ENCODE measurements around the gene TRMT61B.

Gene TRMT61B

DNA sequence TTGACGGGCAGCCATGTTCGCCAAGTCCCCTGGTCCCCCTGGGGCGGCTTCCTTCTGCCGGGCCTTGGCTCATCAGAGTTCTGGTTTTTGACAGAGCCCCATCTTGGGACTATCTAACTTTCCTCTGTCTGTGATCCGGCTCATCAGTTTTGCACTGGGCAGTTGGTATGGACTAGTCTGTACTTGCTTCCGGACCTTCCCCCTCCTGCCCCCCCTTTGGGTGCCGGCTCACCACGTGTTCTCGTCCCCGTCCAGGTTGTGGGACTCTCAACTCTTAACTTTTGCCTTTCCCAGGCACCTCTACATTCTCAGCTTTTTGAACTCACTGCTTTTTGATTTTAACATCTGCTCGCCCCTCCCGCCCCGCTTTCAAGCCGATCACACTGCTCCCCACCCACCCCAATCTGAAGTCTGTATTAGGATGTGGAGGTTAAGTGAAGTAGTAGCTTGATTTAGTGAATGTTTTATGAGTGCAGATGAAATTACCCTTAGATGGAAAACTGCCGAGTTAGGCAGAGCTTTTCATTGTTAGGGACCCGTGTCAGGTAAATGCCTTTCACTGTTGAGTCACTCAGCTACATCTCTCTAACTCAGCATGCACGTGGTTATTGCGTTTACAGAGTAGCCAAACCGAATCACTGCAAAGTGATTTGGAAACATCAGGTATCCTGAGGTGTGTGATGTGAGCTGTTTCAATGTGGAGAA, 25.2 kb upstream of the TRMT61B start:
- TF ChIP-seq CTCF (IDR thresholded peaks at IDR 0.05; ENCODE audit: borderline replicate concordance, insufficient read depth, low read depth, low read length) = no peak
- H3K4me3 ChIP-seq (ENCODE audit: low read depth, low read length) = peak overlapping the region; percentile 90

DNA sequence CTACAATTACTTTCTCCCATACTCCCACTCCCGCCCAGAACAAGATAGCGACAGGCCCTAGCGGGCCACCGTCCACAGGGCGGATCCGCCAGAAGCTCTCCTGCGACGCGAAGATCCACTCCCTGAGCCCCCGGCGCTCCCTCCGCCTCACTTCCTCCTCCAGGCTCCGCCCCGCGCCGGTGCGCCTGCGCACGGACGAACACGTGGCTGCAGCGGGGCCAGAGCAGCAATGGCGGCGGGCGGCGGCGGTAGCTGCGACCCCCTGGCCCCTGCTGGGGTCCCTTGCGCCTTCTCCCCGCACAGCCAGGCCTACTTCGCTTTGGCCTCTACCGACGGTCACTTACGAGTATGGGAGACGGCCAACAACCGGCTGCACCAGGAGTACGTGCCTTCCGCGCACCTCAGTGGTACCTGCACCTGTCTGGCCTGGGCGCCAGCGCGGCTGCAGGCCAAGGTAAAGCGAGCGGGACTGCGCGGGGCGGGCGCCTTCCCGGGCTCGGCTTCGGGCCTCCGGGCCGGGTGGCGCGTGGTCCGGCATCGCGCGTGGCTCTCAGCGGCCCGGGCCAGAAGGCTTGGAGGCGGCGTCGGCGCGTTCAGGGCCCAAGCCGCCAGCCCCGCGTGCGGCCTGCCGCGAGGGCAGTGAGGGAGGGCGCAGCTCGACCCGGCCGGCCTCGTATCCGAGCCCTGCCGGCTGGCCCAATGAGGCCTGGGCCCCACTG, 24.5 kb upstream of the TRMT61B start, which contains the start of gene WDR43:
WDR43 (plus strand) TSS at position 198 of the 719 bp plus-strand sequence; CDS start at position 230, 32 bp downstream.
- TF ChIP-seq CTCF (IDR thresholded peaks at IDR 0.05; ENCODE audit: borderline replicate concordance, insufficient read depth, low read depth, low read length) = no peak
- peak within 1 kb of the TSS; percentile 90 for H3K4me3 ChIP-seq (ENCODE audit: low read depth, low read length)

DNA sequence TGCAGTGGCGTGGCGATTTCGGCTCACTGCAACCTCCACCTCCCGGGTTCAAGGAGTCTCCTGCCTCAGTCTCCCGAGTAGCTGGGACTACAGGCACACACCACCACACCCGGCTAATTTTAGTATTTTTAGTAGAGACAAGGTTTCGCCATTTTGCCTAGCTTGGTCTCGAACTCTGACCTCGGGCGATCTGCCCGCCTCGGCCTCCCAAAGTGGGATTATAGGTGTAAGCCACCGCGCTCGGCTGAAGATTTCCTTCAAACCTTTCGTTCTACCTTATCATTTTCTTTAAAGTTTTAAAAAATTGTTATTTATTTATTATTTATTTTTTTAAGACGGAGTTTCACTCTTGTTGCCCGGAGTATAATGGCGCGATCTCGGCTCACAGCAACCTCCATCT, 23.4 kb upstream of the TRMT61B start:
- no peak overlapping the region for H3K4me3 ChIP-seq (ENCODE audit: low read depth, low read length)

DNA sequence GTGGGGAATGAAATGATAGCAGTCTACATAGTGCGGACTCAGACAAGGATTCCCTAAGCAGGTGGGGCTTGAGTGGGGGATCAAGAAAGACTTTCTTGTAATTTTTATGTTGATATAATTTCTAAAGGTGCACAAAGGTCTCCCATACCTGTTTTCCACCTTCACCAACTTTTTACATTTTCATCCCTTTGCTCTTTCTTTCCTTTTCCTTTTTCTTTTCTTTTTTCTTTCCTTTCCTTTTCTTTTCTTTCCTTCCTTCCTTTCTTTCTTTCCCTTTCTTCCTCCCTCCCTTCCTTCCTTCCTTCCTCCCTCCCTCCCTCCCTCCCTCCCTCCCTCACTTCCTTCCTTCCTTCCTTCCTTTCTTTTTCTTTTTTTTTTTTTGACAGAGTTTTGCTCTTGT, 10.1 kb upstream of the TRMT61B start:
- no peak for TF ChIP-seq CTCF (IDR thresholded peaks at IDR 0.05; ENCODE audit: borderline replicate concordance, insufficient read depth, low read depth, low read length)

More for the DNA sequence above, 23.4 kb upstream of the TRMT61B start:
- TF ChIP-seq CTCF (IDR thresholded peaks at IDR 0.05; ENCODE audit: borderline replicate concordance, insufficient read depth, low read depth, low read length) = no peak

GRCh38 chr2:28871620-28872019, 1.5 kb upstream of the TRMT61B start:
- no peak for TF ChIP-seq CTCF (IDR thresholded peaks at IDR 0.05; ENCODE audit: borderline replicate concordance, insufficient read depth, low read depth, low read length)
- H3K4me3 ChIP-seq (ENCODE audit: low read depth, low read length) = no peak overlapping the region

More for the DNA sequence above, 10.1 kb upstream of the TRMT61B start:
- H3K4me3 ChIP-seq (ENCODE audit: low read depth, low read length) = no peak overlapping the region

DNA sequence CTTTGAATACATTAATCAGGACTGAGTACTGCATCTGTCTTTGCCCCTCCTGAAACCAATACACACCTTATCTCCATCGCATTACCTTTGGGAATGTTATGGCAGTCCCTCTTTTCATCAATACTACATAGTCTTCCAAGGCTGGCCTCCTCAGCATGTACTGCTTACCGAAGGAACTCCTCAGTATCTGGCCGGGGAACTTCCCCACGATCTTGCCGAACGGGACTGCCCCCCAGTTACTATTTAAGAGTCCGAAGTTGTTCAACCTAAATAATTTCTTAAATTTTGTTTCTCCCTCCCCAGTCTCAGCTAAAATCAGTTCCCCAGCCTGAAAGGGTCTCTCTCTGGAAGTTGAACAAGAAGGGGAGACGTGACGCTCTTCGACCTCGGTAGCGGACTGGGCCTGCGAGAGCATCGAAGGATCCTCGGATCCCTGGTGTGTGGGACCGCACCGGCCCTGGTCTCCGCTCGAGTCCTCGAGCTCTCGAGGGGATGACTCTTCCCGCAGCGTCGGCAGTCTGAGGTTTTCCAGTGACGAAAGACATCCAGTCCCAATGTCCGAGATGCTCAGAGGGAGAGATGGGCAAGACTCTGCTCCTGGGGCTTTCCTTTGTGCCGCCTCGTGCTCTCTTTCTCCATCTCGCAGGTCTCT, 489 bp downstream of the TRMT61B start:
- peak overlapping the region; percentile 81 for H3K4me3 ChIP-seq (ENCODE audit: low read depth, low read length)
- no peak for TF ChIP-seq CTCF (IDR thresholded peaks at IDR 0.05; ENCODE audit: borderline replicate concordance, insufficient read depth, low read depth, low read length)
